ENCODE data around the gene BABAM2. TPM values are rescaled to one million over a fixed set of nuclear protein-coding genes. Genes with fewer than 3 reads are reported as not detected.
A peak's percentile ranks its signal among the peaks of the same experiment; 100 is the strongest.

BABAM2 gene
- total RNA-seq, 1 donor from 2014 or later: 41.0 TPM

DNA sequence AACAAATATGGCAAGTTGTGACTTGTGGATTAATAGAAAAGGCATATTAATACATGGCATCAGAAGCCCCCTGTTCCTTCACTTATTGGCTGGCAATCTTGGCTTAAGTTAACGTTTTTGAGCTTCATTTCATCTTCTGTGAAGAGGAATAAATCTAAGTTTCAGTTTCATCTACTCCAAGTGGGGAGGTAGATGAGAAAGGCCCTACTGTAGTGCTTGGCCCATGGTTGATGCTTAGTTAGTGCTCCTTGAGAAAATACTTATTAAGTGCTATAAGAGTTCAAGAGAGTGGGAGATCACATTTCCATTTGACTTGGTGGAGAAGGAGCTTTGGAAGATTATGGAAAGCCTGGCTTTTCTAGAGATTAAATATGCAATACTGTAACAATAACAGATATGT lies 244.3 kb downstream of the BABAM2 start:
- peak overlapping the region; percentile 79 for H3K27ac ChIP-seq
- TF ChIP-seq POLR2AphosphoS5 (IDR thresholded peaks at IDR 0.05; ENCODE audit: insufficient read depth in 1 of 2, low read depth in 1 of 2) (no peak), POLR2A (IDR thresholded peaks at IDR 0.05) (no peak)
- TF ChIP-seq, protein P1, sequence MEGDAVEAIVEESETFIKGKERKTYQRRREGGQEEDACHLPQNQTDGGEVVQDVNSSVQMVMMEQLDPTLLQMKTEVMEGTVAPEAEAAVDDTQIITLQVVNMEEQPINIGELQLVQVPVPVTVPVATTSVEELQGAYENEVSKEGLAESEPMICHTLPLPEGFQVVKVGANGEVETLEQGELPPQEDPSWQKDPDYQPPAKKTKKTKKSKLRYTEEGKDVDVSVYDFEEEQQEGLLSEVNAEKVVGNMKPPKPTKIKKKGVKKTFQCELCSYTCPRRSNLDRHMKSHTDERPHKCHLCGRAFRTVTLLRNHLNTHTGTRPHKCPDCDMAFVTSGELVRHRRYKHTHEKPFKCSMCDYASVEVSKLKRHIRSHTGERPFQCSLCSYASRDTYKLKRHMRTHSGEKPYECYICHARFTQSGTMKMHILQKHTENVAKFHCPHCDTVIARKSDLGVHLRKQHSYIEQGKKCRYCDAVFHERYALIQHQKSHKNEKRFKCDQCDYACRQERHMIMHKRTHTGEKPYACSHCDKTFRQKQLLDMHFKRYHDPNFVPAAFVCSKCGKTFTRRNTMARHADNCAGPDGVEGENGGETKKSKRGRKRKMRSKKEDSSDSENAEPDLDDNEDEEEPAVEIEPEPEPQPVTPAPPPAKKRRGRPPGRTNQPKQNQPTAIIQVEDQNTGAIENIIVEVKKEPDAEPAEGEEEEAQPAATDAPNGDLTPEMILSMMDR (IDR thresholded peaks at IDR 0.05): no peak

DNA sequence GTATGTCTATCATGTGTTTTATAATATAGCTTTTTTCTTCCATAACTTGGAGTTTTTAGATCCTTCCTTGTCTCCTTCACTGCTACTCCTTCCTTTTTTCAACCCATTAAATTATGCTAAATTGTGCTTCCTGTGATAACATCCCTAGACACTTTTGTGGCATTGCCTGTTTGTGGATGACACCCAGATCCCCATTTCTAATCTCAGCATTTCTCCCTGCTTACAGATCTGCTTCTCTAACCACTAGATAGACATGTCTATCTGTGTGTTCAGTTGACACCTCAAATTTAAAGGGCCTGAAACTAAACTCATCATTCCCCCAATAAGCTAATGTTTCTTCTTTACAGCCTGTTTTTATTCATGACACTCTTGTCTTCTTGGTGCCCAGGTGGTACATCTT lies 244.8 kb downstream of the BABAM2 start:
- H3K27ac ChIP-seq: peak overlapping the region; percentile 79
- H3K27me3 ChIP-seq: no peaks in the 10 kb centered on the region
- peaks cover 68% of the 10 kb centered on the region for H3K4me1 ChIP-seq
- no peaks in the 10 kb centered on the region for H3K36me3 ChIP-seq
- DNase-seq (ENCODE audit: extremely low spot score in 2 of 2): no peak
- no peak overlapping the region for H3K4me3 ChIP-seq
- intact Hi-C loops (cut with DNase I): no loop called here
- H3K9me3 ChIP-seq: no peaks in the 10 kb centered on the region
- TF ChIP-seq POLR2AphosphoS5 (IDR thresholded peaks at IDR 0.05; ENCODE audit: insufficient read depth in 1 of 2, low read depth in 1 of 2) (no peak), POLR2A (IDR thresholded peaks at IDR 0.05) (no peak)
- TF ChIP-seq, protein P1 (IDR thresholded peaks at IDR 0.05): no peak

More for the DNA sequence above, 244.3 kb downstream of the BABAM2 start:
- Histone ChIP-seq H3K36me3 (no peaks in the 10 kb centered on the region), H3K4me3 (no peak overlapping the region), H3K27me3 (no peaks in the 10 kb centered on the region), H3K9me3 (no peaks in the 10 kb centered on the region), H3K4me1 (peaks cover 66% of the 10 kb centered on the region)
- intact Hi-C loops (cut with DNase I): no loop called here
- DNase-seq (ENCODE audit: extremely low spot score in 2 of 2): no peak

DNA sequence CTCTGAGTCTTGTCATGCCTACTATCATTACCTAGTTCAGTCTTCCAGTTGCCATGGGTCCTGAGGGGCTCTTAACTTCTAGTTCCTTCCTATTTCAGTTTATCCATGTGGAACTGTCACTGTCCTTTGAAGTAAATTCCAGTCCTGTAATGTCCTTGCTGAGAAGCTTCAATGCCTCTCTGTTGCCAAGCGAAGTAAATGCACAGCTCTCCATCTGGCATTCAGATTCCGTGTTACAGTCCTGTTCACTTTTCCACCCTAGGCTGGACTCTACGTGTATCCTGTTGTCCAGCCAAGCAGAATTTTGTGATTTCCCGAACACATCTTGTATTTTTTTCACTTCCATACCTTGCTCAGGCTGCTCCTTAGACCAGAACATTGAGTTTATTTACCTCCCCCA lies 245.3 kb downstream of the BABAM2 start:
- Histone ChIP-seq H3K4me3 (no peak overlapping the region), H3K4me1 (peaks cover 68% of the 10 kb centered on the region), H3K27ac (peak overlapping the region; percentile 79), H3K9me3 (no peaks in the 10 kb centered on the region), H3K27me3 (no peaks in the 10 kb centered on the region), H3K36me3 (no peaks in the 10 kb centered on the region)
- intact Hi-C loops (cut with DNase I): no loop called here
- TF ChIP-seq POLR2A (IDR thresholded peaks at IDR 0.05) (no peak), POLR2AphosphoS5 (IDR thresholded peaks at IDR 0.05; ENCODE audit: insufficient read depth in 1 of 2, low read depth in 1 of 2) (no peak)
- TF ChIP-seq, protein P1 (IDR thresholded peaks at IDR 0.05): no peak
- DNase-seq (ENCODE audit: extremely low spot score in 2 of 2): no peak

DNA sequence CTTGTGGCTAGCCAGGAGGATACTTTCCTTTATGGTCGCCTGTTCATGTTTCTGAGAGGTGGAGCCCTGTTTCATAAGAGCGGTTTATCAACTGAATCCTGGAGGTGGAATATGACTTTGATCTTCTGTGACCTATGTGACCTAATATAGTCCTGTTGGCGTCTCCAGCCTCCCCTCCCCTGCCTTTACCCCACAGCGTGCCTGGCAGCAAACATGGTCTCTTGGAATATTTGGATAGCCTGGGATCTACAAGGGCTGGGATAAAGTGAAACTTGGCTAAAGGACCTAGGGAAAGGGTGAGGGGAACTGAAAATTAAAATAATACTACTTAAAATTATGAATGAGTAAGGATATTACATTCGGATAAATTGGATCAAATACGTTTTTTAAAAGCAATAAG lies 246.0 kb downstream of the BABAM2 start:
- no peak for TF ChIP-seq POLR2A (IDR thresholded peaks at IDR 0.05)
- TF ChIP-seq POLR2AphosphoS5 (IDR thresholded peaks at IDR 0.05; ENCODE audit: insufficient read depth in 1 of 2, low read depth in 1 of 2): no peak
- TF ChIP-seq, protein P1 (IDR thresholded peaks at IDR 0.05): no peak
- intact Hi-C loops (cut with DNase I): no loop called here
- DNase-seq (ENCODE audit: extremely low spot score in 2 of 2): no peak
- peak overlapping the region; percentile 79 for H3K27ac ChIP-seq
- H3K9me3 ChIP-seq: no peaks in the 10 kb centered on the region
- no peaks in the 10 kb centered on the region for H3K27me3 ChIP-seq
- no peaks in the 10 kb centered on the region for H3K36me3 ChIP-seq
- H3K4me1 ChIP-seq: peaks cover 71% of the 10 kb centered on the region
- no peak overlapping the region for H3K4me3 ChIP-seq

DNA sequence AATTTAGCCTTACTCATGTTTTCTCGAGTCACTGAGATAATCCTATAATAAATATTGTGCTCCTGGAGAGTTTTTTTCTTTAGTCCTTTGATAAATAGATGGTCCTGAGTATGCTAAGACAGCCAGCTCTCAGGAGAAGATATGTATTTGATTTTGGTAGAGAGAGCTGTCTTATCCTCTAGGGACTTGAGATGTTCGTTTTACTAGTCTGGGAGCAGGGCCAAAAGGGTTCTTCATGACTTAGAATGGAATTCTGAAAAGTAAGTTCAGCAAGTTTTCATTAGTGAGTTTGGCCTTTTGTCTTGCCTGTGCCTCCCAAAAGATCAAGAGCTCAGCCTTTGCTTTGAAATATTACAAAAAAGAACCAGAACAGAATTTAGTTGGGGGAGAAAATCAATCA lies 246.7 kb downstream of the BABAM2 start:
- intact Hi-C loops (cut with DNase I): no loop called here
- DNase-seq (ENCODE audit: extremely low spot score in 2 of 2): no peak
- peak overlapping the region; percentile 79 for H3K27ac ChIP-seq
- no peaks in the 10 kb centered on the region for H3K9me3 ChIP-seq
- peaks cover 77% of the 10 kb centered on the region for H3K4me1 ChIP-seq
- no peak overlapping the region for H3K4me3 ChIP-seq
- TF ChIP-seq POLR2AphosphoS5 (IDR thresholded peaks at IDR 0.05; ENCODE audit: insufficient read depth in 1 of 2, low read depth in 1 of 2): peak; percentile 12 to 94
- TF ChIP-seq, protein P1 (IDR thresholded peaks at IDR 0.05): no peak
- H3K27me3 ChIP-seq: no peaks in the 10 kb centered on the region
- no peaks in the 10 kb centered on the region for H3K36me3 ChIP-seq

Measured in vagina (tissue), 2 donors.